GM21526 (cell line): ENCODE measurements around the gene KLC1.

Source experiments
- ATAC-seq: cut with Tn5 transposase; IDR thresholded peaks from one replicate; pipeline ENCODE4 v1.9.1; 2021; ENCODE audit warnings: moderate library complexity; ENCODE audit not compliant: unreplicated experiment, low FRiP score

Gene KLC1

DNA sequence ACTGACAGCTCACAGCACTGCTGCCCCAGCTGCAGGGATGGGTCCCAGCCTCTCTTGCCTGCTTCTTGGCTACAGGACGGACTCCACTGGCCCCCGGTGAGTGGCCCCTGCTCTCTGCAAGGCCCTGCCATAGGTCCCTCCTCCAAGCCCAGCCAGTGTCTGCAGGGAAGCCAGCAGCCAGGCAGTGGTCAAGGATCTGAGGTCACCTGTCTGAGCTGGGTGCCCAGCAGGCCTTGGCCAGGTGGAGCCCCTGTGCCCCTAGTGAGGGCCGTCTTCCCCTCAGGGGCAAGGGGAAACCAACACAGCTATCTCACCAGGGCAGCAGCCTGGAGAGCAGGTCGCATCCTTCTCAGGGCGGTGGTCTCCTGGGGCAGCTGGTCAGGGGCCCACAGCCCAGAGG is 73.1 kb downstream of the KLC1 start:
- ATAC-seq: no peak

DNA sequence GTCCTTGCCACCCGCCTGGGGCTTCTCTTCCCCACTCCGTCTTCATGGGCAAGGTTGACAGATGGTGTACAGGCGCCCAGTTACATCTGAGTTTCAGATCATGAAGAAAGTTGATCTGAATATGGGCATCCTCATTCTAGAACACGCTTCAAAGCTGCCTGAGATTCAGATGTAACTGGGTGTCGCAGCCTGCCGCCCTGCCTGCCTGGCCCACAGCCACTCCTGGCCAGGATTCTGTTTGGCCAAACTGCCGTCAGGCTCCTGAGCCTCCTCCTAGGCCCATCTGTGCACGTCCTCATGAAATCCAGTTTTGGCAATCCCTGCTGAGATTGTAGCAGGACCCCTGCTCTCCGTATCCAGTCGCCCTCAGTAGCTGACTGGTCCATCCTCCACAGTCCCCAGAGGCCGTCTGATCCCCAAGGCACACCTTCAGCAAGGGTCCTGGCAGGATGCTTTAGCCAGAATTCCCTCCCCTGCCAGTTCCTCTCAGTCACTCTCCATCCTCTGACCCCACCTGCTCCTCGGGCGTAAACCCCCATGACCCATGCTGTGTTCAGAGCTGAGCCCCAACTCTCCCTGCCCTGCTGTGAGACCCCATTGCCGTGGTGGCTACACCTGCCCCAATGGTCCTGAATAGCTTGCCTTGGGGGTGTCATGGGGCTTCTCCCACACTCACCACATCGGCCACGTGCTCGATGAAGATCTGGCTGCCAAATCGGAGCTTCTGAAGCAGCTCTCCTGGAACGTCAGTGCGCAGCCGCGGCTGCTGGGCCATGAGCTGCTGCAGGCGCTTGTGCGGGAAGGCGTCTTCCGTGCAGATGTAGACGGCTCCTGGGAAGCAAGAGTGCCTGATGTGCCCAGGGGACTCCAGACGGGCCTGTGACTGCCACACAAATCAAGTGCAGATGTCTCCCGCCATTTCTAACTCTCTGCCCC is 73.8 kb downstream of the KLC1 start:
- no peak for ATAC-seq

DNA sequence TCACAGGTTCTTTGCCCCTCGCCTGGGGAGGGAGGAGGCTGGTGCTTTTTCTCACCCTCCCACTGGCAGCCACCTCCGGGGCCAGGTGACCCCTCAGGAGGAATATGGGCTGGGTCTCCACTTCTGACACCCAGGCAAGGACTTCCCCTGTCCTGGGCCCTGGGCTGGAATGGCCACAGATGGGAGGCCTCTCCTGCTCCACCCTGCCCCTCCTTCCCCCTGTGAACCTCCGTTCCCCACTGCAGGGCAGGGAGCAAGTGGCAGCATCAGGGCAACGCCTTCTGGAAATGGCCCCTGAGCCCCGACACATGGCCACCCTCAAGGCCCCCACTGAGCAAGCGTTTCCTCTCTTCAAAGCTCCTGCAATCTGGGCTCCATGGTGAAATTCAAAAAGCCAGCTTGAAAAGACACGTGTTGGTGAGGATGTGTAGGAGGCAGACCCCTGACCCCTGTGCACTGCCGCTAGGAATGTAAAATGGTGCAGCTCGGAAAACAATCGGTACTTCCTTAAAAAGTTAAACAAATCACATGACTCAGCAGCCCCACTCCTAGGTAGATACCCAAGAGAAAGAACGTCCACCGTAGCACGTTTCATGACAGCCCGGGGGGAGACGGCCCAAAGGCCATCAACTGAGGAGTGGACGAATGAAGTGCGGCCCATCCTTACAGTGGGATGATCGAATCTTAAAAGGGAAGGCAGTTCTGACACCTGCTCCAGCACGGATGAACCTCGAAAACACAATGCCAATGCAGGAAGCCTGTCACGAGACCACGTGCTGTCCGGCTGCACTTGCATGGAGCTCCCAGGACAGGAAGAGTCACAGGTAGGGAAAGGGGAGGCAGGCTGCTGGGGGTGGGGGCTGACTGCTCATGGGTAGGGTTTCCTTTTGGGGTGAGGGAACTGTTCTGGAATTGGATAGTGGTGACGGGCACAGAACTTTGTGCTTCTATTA is 74.7 kb downstream of the KLC1 start:
- ATAC-seq: no peak

DNA sequence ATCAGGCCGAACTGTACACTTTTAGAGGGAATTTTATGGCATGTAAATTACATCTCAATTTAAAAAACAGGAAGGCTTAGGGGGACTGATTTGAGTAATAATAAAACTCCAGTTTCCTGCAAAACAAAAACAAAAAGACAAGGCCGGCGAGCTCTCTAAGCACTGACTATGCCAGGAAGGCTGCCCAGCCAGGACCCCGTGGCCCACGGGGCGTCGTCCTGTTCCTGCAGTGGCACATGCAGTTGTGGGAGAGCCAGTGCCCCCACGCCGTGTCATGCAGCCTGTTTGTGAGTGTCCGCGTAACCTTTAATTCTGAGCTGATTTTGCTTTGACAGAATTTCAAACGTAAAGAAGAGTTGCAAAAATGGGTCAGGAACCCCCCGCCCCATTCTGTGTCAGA is 75.7 kb downstream of the KLC1 start:
- ATAC-seq: no peak

- no peak for ATAC-seq
Observed at GRCh38 chr14:103705118-103705503, 76.1 kb downstream of the KLC1 start.

- ATAC-seq: no peak
Observed at GRCh38 chr14:103705504-103706284, 76.7 kb downstream of the KLC1 start.

GRCh38 chr14:103706551-103707328 is 77.7 kb downstream of the KLC1 start:
- ATAC-seq: no peak

DNA sequence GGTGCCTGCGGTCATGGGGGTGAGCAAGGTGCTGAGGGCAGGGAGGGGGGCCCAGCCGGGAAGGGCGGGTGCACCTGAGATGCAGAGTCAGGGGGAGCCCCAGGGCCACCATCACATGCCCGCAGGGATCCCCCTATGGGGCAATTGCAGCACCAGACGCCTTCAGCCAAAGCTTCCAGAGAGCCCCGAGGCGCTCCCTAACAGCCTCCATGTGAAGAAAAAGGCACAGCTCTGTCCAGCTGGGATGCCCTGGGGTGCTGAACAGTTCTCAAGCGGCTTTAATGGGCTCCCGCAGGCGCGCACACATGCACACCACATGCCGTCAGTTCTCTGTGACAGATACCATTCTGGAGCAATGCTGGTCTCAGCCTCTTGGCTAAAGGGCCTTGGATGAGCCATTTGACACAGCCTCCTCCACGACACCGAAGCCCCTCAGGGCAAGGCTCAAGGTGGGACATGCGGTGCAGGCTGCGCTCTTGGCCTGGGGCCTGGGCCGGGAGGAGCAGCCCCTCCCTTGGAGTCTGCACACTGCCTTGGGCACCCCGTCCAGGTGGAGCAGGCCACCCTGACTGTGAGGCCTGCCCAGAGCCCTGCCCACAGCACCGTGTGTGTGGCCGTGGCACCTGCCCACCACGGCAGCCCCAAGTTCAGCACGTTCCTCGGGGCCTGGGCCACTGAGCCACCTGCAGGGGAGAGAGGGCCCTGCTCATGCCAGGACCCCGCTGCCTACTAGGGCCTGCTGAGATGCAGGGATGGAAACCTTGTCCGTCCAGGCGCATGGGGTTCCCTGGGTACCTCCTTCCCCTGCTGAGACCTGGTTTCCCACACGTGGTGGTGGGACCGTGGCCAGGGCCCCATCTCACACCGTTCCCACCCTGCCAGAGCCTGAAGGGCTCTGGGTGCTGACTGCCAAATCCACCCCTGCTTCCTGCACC is 78.6 kb downstream of the KLC1 start:
- no peak for ATAC-seq

DNA sequence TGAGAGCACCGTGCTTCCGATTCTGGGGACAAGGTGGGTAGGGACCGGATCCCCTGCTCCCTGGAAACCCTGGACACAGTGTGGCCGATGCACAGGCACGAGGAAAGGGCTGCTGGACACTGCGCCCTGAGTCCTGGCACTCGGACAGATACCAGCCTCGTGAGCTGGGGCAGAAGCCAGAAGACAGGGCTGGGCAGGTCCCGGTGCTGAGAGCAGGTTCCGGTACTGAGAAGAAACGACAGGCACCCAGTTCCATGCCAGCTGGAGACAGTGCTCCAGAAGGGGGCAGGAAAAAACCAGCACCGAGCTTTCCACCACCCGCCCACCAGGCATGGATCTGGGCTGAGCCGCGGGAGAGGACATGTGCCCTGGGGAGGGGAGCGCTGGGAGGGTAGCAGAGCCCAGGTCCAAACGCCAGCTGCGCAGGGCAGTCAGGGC is 79.8 kb downstream of the KLC1 start:
- ATAC-seq: no peak

DNA sequence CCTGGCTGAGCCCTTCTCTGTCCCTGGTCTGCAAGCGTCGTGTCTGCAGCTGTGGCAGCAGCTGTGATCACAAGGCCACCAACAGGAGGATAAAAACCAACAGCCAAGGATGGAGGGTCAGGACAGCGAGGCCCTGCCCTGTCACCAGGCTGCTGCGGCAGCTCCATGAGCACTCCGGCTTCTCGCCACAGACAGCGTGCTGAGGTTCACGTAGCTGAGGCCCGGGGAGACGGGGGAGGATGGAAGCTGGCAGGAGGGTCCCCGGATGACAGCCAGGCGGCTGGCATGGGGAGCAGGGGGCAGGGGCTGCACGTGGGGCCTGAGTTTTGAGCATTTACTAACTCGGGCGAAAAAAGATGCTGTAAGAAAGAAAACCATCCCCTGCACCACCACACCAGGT is 80.8 kb downstream of the KLC1 start:
- ATAC-seq: no peak

DNA sequence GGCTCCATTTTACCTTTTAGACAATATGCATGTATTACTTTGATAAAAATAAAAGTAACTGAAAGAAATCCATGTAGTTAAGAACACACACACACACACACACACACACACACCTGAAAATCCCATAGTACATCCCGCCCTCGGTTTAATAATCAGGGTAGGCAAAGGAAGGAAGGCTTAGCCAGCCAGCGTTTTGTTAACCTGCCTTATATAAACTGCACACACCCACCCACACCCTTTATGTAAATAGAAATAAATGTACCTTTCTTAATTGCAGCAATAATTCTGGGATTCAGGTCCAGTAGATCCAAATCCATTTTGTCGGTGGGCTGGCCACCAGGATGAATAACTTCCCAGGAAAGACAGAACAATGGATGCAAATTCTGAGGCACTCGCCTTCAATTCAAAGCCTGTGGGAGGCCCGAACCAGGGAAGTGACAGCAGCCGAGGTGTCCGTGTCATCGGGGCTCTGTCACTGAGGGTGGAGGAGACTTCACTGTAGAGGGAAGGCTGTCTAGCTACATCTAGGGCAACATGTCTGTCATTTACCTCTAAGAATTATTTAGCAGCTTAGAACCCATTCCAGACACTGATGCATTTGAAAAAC is 81.9 kb downstream of the KLC1 start:
- ATAC-seq: no peak

DNA sequence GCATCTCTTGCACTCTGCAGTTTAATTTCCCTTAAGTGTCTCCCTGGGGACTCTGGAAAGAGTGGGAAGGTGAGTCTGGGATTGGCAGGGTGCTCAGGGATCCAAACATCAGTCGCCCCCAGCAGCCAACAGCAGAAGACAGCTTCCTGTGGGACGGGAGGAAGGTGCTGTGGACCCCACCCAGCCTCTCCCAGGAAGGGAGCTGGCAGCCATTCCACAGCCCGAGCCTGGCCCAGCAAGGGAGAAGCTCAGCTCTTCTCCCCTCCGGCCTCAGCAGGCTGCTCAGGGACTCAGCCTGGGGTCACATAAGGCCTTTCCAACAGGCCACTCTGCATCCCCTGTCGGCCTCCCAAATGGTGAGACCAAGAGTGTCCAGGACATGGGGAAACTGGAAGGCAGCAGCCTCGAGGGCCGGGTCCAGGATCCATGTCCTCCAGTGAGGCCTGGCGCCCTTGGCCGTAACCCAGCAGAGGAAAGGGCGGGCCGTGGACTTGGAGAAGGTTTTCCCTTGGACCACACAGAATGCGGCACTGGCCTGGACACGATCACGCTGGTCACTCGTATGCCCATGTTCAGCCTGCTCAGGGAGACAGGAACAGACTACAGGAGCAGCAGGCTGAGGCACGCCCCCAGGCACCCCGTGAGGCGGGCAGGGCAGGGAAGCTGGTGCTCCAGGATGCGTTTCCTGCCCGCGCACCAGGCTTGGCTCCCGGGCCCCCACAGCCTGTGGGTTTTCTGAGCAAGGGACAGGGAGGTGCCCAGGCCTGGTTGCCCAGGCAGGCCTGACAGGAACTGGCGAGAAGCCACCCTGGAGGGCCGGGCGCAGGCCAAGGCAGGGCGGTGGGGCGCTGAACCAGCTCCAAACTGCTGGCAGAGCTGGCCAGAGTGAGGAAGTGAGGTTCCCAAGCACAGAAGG is 82.8 kb downstream of the KLC1 start:
- ATAC-seq: no peak

- ATAC-seq: no peak
Observed at GRCh38 chr14:103712633-103713247, 83.7 kb downstream of the KLC1 start.

DNA sequence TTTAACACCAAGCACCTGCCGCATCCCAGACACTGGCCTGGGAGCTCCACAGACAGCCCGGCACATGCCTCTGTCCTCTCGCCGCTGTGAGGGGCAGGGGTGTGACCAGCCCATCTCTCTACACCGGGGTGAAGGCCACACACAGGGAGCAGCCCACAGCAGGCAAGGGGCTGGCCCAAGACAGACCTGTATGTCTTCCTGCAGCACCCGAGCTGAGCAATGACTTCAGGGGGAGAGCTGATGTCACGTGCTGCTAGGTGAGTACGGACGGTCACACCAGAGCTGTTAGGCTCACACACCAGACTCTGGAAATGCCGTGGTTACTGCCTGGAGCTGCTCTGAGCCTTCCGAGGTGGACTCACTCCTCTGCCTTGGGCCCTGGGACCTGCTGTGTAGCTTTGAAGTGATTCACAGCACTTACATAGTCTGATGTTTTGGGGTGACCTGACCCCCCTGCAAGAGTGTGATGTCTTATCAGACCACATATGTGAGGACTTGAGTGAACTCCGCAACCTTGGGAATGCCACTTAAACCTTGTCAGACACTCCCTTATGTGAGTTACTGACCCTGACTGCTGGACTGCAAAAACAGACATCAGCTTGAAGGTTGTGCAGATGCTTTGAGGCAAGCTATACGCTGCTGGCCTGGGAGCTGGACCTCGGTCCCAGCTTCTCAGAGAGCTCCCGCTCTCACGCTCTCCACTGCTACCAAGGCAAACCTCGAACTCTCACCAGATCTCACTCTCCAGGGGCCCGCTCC is 84.5 kb downstream of the KLC1 start:
- no peak for ATAC-seq

DNA sequence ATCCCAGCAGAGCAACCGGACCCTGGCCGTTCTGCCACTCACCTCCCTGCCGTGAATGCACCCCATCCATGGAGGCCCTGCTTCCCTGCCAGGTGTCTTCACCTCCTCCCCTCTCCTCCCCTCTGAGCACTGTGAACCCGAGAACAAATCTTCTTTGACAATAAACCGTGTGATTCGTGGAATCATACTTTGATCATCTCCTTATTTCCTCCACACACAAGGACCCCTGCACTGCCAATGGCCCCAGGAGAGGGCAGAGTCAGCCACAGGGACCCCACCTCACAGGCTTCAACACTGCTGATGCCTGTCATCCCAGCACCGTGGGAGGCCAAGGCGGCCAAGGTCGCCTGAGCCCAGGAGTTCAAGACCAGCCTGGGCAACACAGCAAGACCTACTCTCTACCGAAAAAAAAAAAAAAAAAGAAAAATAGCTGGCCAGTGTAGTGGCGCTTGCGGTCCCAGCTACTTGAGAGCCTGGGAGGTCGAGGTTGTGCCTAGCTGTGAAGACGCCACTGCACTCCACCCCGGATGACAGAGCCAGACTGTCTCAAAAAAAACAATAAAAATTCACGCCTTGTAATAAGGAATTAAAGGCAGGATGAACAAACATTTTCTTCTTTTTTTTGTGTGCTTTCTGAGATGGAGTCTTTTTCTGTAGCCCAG is 85.2 kb downstream of the KLC1 start:
- no peak for ATAC-seq
